ENCODE measurements around the gene MAN1A1. TPM values are rescaled to one million over a fixed set of nuclear protein-coding genes. Genes with fewer than 3 reads are reported as not detected.

Gene MAN1A1
- total RNA-seq, 6 experiments from 2014 or later, result 109 to 191 (median 139) TPM

DNA sequence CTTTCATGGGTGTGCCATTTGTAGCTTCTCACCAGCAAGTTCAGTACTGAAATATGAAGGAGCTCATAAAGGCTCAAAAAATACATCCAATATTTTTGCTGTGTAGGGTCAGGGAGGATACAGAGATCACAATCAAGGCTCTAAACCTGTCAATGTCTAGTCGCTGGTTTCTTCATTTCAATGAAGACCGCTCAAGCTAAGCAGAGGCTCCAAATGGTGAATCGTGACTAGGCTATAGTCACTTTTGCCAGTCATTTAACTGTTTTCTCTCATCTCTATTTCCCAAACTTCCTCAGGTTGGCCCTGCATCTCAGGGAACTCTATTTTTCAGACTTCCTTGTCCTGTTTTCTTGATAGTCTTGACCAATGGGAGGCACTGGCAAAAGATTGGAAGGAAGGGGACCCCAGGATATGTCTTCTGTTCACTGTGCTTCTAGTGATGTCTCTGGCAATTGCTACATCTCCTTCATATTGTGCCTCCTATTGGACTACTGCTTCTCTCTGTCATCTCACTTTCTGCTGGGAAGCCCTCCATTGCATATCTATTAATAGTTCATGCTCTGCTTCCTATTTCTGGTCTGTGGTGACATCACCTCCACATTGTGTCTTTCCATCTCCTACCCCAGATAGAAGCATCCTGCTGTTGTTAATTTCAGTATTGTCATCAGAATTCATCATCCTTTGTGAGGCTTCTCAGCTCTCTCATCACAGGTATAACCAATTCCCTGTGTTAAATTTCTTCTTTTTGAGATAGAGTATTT is 183.4 kb downstream of the MAN1A1 start:
- Histone ChIP-seq H3K9me3 (no peaks in the 10 kb centered on the region), H3K27me3 (no peaks in the 10 kb centered on the region), H3K36me3 (no peaks in the 10 kb centered on the region), H3K4me3 (no peak overlapping the region), H3K4me1 (peaks cover 0 to 11% (median 0%) of the 10 kb centered on the region in 4 donors), H3K27ac (no peak overlapping the region)
- intact Hi-C loops (cut with DNase I), result no loop called here
- WGBS (ENCODE audit: insufficient coverage, low coverage, low lambda C conversion rate, missing lambda C conversion rate), result 100% methylated on average over 2 of the region's 3 CpGs
- TF ChIP-seq, protein P1, sequence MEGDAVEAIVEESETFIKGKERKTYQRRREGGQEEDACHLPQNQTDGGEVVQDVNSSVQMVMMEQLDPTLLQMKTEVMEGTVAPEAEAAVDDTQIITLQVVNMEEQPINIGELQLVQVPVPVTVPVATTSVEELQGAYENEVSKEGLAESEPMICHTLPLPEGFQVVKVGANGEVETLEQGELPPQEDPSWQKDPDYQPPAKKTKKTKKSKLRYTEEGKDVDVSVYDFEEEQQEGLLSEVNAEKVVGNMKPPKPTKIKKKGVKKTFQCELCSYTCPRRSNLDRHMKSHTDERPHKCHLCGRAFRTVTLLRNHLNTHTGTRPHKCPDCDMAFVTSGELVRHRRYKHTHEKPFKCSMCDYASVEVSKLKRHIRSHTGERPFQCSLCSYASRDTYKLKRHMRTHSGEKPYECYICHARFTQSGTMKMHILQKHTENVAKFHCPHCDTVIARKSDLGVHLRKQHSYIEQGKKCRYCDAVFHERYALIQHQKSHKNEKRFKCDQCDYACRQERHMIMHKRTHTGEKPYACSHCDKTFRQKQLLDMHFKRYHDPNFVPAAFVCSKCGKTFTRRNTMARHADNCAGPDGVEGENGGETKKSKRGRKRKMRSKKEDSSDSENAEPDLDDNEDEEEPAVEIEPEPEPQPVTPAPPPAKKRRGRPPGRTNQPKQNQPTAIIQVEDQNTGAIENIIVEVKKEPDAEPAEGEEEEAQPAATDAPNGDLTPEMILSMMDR (IDR thresholded peaks at IDR 0.05), result no peak
- TF ChIP-seq POLR2A (IDR thresholded peaks at IDR 0.05), result no peak
- DNase-seq (no peak), ATAC-seq (no peak)

DNA sequence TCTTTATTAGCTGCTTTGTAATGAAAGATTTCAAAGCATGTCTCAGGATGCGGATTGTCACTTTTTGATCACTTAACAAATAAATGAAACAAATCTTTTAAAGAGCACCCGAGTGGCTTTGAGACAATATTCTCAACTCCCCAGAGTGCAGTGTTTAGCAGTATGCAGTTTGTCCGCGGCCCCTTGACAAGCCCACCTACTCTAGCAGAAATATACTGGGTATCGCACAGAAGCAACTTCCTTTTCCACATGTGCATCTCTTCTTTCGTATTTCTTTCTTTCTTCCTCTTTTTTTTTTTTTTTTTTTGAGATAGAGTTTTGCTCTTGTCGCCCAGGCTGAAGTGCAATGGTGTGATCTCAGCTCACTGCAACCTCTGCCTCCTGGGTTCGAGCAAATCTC is 186.6 kb downstream of the MAN1A1 start:
- TF ChIP-seq, protein P1 (IDR thresholded peaks at IDR 0.05), result no peak
- no peak for TF ChIP-seq POLR2A (IDR thresholded peaks at IDR 0.05)
- Histone ChIP-seq H3K9me3 (no peaks in the 10 kb centered on the region), H3K27ac (no peak overlapping the region), H3K27me3 (no peaks in the 10 kb centered on the region), H3K4me1 (no peaks in the 10 kb centered on the region), H3K36me3 (no peaks in the 10 kb centered on the region), H3K4me3 (no peak overlapping the region)
- DNase-seq (no peak), ATAC-seq (no peak)
- WGBS (ENCODE audit: insufficient coverage, low coverage, low lambda C conversion rate, missing lambda C conversion rate), result 81% methylated on average over 8 of the region's 8 CpGs
- intact Hi-C loops (cut with DNase I), result no loop called here

DNA sequence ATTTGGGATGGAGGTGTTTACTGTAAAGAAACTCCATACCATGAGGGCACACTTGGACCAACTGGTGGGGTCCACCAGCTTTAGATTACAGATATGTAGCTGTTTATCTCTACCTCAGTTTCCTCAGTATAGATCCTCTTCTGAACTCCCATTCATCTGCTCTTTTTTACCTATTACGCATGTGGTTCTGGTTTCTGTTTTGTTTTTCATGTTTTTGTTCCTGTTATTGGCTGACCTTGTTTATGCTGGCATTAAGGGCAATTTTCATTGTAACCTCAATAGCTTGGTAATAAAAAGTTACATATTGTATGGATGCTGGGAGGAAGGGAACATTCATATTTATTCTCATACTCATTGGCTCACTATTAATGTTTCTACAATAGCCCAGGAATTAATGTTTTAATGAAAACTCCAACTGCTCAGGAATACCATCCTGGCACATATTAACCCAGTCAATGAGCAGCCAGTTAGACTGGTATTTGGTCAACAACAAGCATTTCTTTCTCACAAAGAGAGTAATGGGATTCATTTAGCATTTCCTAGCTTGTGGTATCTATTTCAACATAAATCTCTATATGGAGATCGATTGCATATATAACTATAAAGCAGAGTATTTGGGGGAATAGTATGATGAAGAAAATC is 187.3 kb downstream of the MAN1A1 start:
- TF ChIP-seq, protein P1 (IDR thresholded peaks at IDR 0.05), result no peak
- TF ChIP-seq POLR2A (IDR thresholded peaks at IDR 0.05), result no peak
- Histone ChIP-seq H3K27me3 (no peaks in the 10 kb centered on the region), H3K4me3 (no peak overlapping the region), H3K36me3 (no peaks in the 10 kb centered on the region), H3K4me1 (no peaks in the 10 kb centered on the region), H3K9me3 (no peaks in the 10 kb centered on the region), H3K27ac (no peak overlapping the region)
- DNase-seq, result no peak
- intact Hi-C loops (cut with DNase I), result no loop called here
- 36% methylated on average over 2 of the region's 2 CpGs for WGBS (ENCODE audit: insufficient coverage, low coverage, low lambda C conversion rate, missing lambda C conversion rate)
- ATAC-seq, result no peak

DNA sequence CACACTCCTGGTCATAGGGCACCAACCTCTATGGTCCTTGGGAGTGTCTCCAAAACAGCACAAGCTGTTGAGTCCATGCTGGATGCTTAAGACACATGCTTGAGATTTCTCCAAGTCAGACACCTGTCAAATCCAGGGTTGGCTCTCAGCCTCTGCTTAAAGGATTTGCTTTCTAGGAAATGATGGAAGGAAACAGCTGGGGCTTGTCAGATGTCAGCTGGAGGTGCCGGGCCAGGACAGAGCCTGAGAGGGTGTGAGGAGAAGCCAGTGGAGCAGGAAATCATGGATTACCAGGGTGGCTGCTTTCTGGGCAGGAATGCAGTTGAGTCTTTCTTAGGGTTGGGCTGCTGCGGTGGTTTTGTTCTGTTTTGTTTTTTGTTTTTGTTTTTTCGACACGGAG is 188.1 kb downstream of the MAN1A1 start:
- no peaks in the 10 kb centered on the region for H3K36me3 ChIP-seq
- H3K4me1 ChIP-seq, result no peaks in the 10 kb centered on the region
- H3K27me3 ChIP-seq, result no peaks in the 10 kb centered on the region
- no peak overlapping the region for H3K27ac ChIP-seq
- no peak for TF ChIP-seq POLR2A (IDR thresholded peaks at IDR 0.05)
- TF ChIP-seq, protein P1 (IDR thresholded peaks at IDR 0.05), result no peak
- no peak for ATAC-seq
- H3K4me3 ChIP-seq, result no peak overlapping the region
- DNase-seq, result no peak
- no peaks in the 10 kb centered on the region for H3K9me3 ChIP-seq
- intact Hi-C loops (cut with DNase I), result no loop called here
- no CpG with 5 or more reads among the region's 4 CpGs for WGBS (ENCODE audit: insufficient coverage, low coverage, low lambda C conversion rate, missing lambda C conversion rate)

Measured in right lobe of liver (tissue), 6 donors.